ENCODE data around the gene DCHS2. TPM values are rescaled to one million over a fixed set of nuclear protein-coding genes. Genes with fewer than 3 reads are reported as not detected.

Gene DCHS2
- total RNA-seq, 1 donor: under 0.01 TPM

- no peak for TF ChIP-seq CTCF (IDR thresholded peaks at IDR 0.05; ENCODE audit: insufficient read depth, low read depth, low read length)
- H3K4me3 ChIP-seq (ENCODE audit: low read depth, low read length): no peak overlapping the region
- DNase-seq (ENCODE audit: low read depth): no peak
Measured at GRCh38 chr4:154414371-154414770, 77.2 kb downstream of the DCHS2 start.

- TF ChIP-seq CTCF (IDR thresholded peaks at IDR 0.05; ENCODE audit: insufficient read depth, low read depth, low read length): no peak
- DNase-seq (ENCODE audit: low read depth): no peak
- no peak overlapping the region for H3K4me3 ChIP-seq (ENCODE audit: low read depth, low read length)
Measured at GRCh38 chr4:154407443-154407842, 84.2 kb downstream of the DCHS2 start.

GRCh38 chr4:154406018-154406795 is 85.4 kb downstream of the DCHS2 start:
- H3K4me3 ChIP-seq (ENCODE audit: low read depth, low read length): no peak overlapping the region

GRCh38 chr4:154399259-154399974 is 92.2 kb downstream of the DCHS2 start:
- peak; percentile 71 for DNase-seq (ENCODE audit: low read depth)
- peak; percentile 59 for TF ChIP-seq CTCF (IDR thresholded peaks at IDR 0.05; ENCODE audit: insufficient read depth, low read depth, low read length)
- peak overlapping the region; percentile 44 for H3K4me3 ChIP-seq (ENCODE audit: low read depth, low read length)

More at GRCh38 chr4:154406018-154406795, 85.4 kb downstream of the DCHS2 start:
- DNase-seq (ENCODE audit: low read depth): no peak
- TF ChIP-seq CTCF (IDR thresholded peaks at IDR 0.05; ENCODE audit: insufficient read depth, low read depth, low read length): no peak

GRCh38 chr4:154390324-154390723 is 101.3 kb downstream of the DCHS2 start:
- no peak for TF ChIP-seq CTCF (IDR thresholded peaks at IDR 0.05; ENCODE audit: insufficient read depth, low read depth, low read length)
- no peak for DNase-seq (ENCODE audit: low read depth)
- no peak overlapping the region for H3K4me3 ChIP-seq (ENCODE audit: low read depth, low read length)

- TF ChIP-seq CTCF (IDR thresholded peaks at IDR 0.05; ENCODE audit: insufficient read depth, low read depth, low read length): no peak
- no peak overlapping the region for H3K4me3 ChIP-seq (ENCODE audit: low read depth, low read length)
- DNase-seq (ENCODE audit: low read depth): no peak
Measured at GRCh38 chr4:154389148-154389547, 102.5 kb downstream of the DCHS2 start.

Data from fibroblast of villous mesenchyme (primary cell).